NCI-H1436 treated with DMSO at 0.1 percent for 48 hours (cell line): ENCODE results near the gene DSE.

Experiments
- DNase-seq: peaks from one replicate; lab custom pipeline; 2025; lab: John Stamatoyannopoulos, UW

Gene DSE

GRCh38 chr6:116362276-116362675 is 8.5 kb upstream of the DSE start:
- DNase-seq, result no peak

DNA sequence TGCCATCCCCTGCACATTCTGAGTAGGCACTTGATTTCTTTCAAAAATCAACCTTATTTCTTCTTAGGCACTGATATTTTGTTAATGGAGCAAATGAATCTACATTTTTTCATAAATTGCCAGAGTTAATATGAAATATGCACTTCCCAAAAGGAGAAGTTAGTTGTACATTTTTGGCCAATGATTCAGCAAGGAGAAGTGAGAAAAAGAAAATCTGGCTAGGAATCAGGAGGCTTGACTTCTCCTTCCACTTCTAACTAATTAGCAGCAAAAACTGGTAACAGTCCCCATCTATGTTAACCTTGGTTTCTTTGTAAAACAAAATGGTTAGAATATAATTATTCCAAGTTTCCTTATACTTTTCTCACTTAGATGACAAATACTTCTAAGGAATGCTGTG is 7.0 kb upstream of the DSE start:
- DNase-seq, result no peak

DNA sequence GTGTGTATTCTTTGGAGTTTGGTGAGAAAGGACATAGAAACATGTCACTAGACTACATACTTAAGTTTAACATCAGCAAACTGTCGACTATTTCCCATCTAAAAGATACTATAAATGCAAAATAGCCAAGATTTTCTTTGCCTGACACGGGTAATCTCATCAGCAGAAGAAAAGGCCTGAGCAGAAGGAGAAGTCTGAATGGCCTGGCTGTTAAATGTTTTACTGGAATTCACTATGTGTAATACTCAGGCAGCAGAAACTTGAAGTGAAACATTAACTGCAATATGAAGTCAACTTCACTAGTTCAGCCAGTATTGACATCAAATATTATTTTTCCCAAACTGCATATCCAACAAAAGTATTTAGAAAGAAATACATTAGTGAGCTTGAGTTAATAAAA is 6.4 kb upstream of the DSE start:
- no peak for DNase-seq

GRCh38 chr6:116365743-116366142 is 5.0 kb upstream of the DSE start:
- DNase-seq, result no peak

- no peak for DNase-seq
These were observed 3.9 kb upstream of the DSE start for GRCh38 chr6:116366740-116367275.

GRCh38 chr6:116369540-116369939 is 1.2 kb upstream of the DSE start:
- no peak for DNase-seq

- no peak for DNase-seq
These were observed 585 bp upstream of the DSE start for GRCh38 chr6:116369964-116370759.

DNA sequence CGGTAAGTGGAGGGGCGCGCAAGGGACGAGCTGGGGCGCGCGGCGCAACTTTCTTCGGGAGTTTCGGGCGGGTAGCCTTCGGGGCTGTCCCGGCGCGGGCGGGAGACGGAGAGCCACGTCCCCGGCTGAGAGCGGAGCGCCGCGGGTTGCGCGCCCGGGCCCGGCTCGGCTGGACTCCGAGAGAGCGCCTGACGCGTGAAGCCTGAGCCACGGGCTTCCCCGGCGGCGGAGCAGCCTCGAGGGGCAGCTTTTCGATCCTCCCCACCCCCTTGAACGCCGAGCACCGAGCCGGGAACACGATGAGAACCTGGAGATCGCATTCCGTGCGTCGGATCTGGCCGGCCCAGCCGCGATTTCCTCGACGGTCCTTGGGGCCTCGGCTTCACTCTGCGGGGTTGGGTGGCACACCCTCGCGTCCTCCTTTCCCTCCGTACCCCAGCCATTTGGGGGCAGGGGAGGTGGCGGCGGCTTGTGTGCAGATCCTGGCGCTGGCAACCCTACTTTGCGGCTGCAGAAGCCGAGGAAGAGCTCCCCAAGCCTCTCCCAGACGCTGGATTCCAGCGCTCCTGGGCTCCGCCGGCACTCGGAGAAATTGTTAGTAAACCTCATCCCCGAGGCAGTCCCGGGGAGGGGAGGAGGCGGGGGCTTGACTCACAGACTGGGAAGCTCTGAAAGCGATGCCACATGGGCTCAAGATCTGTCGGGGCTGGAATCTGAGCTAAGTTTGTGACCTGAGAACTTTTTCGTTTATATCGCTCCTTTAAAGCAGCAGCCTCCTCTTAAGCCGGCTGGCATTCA is 572 bp downstream of the DSE start:
- DNase-seq, result no peak

DNA sequence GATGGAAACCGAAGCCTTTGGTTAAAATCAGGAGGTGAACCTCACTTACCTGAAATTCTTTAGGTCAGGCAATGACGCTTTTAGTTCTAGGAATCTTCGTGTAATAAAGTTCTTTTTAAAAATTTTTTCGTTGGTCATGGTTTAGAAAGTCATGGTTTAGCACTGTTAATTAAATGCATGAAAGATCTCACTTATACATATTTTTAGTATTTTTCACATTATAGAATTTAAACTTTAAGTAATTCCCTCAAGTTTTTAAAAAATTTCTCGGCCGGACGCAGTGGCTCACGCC is 1.1 kb downstream of the DSE start:
- no peak for DNase-seq

- DNase-seq, result no peak
These were observed 2.6 kb downstream of the DSE start for GRCh38 chr6:116373300-116373699.

- no peak for DNase-seq
These were observed 3.2 kb downstream of the DSE start for GRCh38 chr6:116373940-116374339.

- DNase-seq, result no peak
These were observed 3.8 kb downstream of the DSE start for GRCh38 chr6:116374586-116374985.

DNA sequence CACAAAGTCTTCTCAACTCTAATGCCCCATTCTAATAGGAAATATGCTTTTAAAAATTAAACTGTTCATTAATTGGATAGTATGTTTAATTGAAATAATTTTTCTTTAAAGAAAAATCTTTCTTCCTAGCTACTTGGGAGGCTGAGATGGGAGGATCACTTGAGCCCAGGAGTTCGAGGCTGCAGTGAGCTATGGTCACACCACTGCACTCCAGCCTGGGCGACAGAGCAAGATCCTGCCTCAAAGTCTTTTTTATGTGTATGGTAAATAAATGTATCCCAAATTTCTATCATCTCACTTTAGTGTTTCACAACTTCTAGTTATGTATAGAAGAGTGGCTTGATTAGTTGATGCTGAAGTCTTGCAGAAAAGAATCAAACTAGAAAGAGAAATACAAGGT is 4.5 kb downstream of the DSE start:
- DNase-seq, result no peak

DNA sequence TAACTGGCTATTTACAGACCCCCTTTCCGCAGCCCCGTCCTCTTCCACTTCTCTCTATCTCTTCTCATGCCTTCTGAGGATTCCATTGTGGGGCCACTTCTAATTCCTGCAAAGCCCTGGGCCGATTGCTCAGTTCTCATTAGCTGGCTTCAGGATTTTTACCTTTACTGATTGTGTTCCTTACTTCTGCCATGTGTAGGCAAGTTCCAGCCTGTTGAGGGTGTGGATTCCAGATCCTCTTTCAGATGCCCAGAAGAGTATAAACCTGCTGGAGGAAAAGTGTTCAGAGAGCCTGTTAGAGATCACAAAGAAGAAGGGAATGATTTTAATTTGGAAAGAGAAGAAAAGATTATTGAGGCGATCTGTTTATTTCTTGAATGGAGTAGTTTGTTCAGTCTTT is 5.4 kb downstream of the DSE start:
- no peak for DNase-seq

DNA sequence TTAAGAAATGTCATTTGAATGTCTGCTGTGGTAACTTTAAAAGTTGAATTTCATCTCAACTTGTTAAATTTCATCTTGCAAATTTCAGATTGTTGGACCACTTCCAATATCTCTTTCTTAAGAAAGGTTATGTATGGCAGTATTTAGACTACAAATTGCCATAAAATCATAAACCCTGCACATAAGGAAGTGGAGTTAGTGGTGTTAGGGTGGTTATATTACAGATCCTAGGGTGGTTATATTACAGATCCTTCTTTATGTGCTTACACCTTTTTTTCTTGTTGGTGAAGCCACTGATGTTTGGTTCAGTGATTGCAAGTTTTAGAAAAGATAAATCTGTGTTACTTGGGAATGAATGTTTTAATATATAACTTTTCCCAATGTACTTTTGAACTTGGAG is 9.0 kb downstream of the DSE start:
- DNase-seq, result no peak

- DNase-seq, result no peak
These were observed 9.6 kb downstream of the DSE start for GRCh38 chr6:116380346-116380745.

- no peak for DNase-seq
These were observed 10.3 kb downstream of the DSE start for GRCh38 chr6:116381000-116381399.

DNA sequence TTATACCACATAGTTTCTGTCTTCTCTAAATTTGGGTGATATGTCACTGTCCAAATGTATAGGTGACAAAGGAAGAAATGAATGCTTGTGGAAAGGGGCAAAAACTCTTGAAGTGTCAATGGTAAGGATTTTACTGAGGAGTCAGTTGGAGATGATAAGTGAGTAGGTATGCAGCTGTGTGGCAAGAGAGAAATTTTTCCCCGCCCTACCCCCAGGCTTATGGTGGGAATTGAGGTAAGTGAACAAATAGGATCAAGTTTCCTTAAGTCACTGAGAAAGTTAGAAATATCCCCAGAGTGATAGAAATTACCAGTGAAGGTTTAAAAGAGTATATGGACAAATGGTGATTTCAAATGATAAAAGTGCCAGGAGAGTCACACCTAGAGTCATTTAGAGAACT is 11.8 kb downstream of the DSE start:
- no peak for DNase-seq

DNA sequence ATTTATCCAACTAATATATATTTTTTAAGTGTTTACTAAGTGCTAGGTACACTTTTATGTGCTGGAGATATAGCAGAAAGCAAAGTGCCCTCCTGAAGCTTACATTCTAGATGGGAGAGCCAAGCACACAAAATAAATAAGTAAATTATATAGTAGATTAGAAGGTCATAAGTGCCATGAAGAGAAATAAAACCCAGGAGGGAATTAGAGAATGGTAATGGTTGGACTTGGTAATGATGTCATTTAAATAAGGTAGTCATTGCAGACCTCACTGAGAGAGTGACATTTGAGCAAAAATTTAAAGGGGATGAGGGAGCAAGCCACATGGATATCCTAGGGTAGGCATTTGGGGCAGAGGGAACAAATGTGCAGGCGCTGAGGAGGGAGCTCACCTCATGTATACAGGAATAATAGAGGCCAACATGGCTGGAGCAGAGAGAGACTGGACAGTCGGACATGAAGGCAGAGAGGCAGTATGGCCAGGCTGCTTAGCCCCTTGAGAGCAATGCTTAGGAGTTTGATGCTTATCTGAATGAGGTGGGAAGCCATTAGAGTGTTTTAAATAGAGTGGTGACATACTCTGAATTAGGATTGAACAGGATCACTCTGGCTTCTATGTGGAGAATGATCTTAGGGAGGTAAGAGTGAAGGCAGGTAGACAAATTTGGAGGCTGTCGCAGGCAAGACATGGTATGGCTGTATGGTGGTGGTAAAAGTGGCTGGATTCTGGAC is 14.1 kb downstream of the DSE start:
- no peak for DNase-seq

DNA sequence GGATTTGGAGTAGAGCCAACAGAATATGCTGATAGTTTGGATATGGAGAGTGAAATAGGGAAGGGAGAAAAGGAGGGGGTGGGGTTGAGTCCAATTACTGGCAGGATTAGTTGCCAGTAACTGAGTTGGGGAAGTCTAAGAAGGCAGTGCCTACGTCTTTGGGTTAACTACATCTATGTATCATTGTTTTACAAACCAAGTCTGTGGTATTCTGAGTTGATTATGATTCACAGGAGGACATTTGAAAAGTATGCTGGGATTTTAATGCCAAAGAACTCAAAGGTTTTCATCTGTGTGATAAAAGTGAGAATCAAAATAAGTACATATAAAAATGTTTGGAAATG is 14.7 kb downstream of the DSE start:
- DNase-seq, result no peak

- DNase-seq, result no peak
These were observed 15.2 kb downstream of the DSE start for GRCh38 chr6:116385921-116386320.

- no peak for DNase-seq
These were observed 16.0 kb downstream of the DSE start for GRCh38 chr6:116386581-116387299.
